ENCODE data around the gene PKN2.

The PKN2 gene

DNA sequence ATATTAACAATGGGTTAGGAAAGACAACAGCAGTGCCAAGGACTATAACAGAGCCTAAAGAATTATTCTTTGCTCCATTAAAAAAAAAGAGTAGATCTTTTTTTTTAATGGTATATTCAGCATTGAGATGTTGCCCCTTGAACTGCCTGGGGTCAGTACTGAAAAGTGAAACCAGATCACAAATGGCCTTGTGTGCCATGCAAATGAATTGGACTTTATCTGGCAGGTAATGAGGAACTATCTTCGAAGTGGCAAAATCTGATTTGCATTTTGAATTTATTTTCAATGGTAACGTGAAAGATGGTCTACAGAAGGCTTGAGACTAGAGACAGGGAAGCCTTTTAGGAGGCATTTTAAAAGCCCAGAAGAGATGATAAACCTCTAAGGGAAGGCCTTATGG, 21.4 kb upstream of the PKN2 start:
- Histone ChIP-seq H3K27ac (no peak overlapping the region), H3K4me3 (no peak overlapping the region), H3K36me3 (ENCODE audit: insufficient read depth, low read length) (no peaks in the 10 kb centered on the region), H3K9me3 (ENCODE audit: low read depth, low read length) (no peaks in the 10 kb centered on the region), H3K9ac (ENCODE audit: insufficient read length) (no peak overlapping the region)
- DNase-seq (ENCODE audit: low read depth, low spot score): no peak
- TF ChIP-seq EZH2 (IDR thresholded peaks at IDR 0.05): no peak
- TF ChIP-seq FOXP2 (optimal IDR thresholded peaks at IDR 0.05; ENCODE audit: control extremely low read depth, extremely low read length, insufficient read depth): no peak
- no peak for TF ChIP-seq POLR2AphosphoS5 (IDR thresholded peaks at IDR 0.05; ENCODE audit: borderline replicate concordance, low read depth, low read length)

DNA sequence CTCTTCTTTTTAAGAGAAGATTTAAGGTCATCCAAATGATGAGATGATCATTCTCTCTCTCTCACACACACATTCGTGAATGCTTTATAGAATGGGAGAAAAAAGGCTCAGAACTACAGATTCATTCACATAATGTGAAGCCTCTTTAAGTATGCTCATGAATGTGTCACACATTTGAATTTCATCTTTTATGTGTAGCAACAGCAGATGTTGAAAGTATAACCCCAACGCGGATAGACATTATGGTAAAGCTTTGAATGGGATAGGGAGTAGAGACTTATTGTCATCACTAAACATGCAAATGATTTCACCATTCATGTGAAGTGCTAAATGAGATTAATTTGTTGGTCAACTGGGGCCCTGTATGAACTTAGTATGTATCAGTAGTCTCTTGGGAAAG, 15.7 kb upstream of the PKN2 start:
- no peak for DNase-seq (ENCODE audit: low read depth, low spot score)
- no peak overlapping the region for H3K27ac ChIP-seq
- no peak for TF ChIP-seq EZH2 (IDR thresholded peaks at IDR 0.05)
- no peak overlapping the region for H3K4me3 ChIP-seq
- H3K36me3 ChIP-seq (ENCODE audit: insufficient read depth, low read length): no peaks in the 10 kb centered on the region
- H3K9ac ChIP-seq (ENCODE audit: insufficient read length): no peak overlapping the region
- H3K9me3 ChIP-seq (ENCODE audit: low read depth, low read length): no peaks in the 10 kb centered on the region

DNA sequence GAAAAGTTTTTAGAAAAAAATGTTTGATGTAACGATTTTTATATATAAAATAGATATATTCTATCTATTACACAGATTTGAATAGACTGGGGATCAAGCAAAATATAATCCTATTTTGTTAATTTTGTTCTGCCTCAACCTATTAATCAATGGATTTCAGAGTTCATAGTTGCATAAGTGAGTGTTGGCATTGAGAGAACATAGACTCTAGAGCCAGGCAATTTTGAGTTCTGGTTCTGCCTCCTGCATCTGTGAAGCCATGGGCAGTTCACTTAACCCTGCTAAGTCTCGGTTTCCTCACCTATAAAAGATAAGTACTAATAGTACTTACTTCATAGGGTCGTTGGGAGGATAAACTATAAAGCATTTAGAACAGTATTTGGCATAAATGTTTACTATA, 13.6 kb upstream of the PKN2 start:
- Histone ChIP-seq H3K27ac (no peak overlapping the region), H3K9me3 (ENCODE audit: low read depth, low read length) (no peaks in the 10 kb centered on the region), H3K4me3 (no peak overlapping the region), H3K36me3 (ENCODE audit: insufficient read depth, low read length) (no peaks in the 10 kb centered on the region), H3K9ac (ENCODE audit: insufficient read length) (no peak overlapping the region)
- DNase-seq (ENCODE audit: low read depth, low spot score): no peak
- no peak for TF ChIP-seq POLR2AphosphoS5 (IDR thresholded peaks at IDR 0.05; ENCODE audit: borderline replicate concordance, low read depth, low read length)
- no peak for TF ChIP-seq EZH2 (IDR thresholded peaks at IDR 0.05)
- TF ChIP-seq FOXP2 (optimal IDR thresholded peaks at IDR 0.05; ENCODE audit: control extremely low read depth, extremely low read length, insufficient read depth): no peak

DNA sequence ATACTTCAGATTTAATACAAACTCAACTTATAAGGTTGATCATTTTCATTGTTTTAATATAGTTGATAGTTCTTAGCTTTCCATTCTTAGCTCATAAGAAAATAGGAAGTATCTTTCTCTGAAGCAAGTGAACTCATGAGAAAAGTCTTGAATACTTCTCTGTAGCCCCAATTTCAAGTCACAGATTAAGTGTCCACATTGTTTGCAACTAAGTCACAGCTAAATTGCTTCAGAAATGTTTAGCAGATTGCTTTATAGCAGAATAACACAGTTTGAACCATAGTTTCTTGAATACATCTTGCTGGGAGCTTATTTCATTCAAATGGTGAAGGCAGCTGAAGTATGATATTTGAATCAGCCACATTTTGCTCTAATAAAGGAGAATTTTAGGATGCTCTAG, 10.6 kb upstream of the PKN2 start:
- no peaks in the 10 kb centered on the region for H3K36me3 ChIP-seq (ENCODE audit: insufficient read depth, low read length)
- no peak for DNase-seq (ENCODE audit: low read depth, low spot score)
- H3K9ac ChIP-seq (ENCODE audit: insufficient read length): no peak overlapping the region
- TF ChIP-seq POLR2AphosphoS5 (IDR thresholded peaks at IDR 0.05; ENCODE audit: borderline replicate concordance, low read depth, low read length): no peak
- no peaks in the 10 kb centered on the region for H3K9me3 ChIP-seq (ENCODE audit: low read depth, low read length)
- no peak overlapping the region for H3K27ac ChIP-seq
- H3K4me3 ChIP-seq: no peak overlapping the region

DNA sequence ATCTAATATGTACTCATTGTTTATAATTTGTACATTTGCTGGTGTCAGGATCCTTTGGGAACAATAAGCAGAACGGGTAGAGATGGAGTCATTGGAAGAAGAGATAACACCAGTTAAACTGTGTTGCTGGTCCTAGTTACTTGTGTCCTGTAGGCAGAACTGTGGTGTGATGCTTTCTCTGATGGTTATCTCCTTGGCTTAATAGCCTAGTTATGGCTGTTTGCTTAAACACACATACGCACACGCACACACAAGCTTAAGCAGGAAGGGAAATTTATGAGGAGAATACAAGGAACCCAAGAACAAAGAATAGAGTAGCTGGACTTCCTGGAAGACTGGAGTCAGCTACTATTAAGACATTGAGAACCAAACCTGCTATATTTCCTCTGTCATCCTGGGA, 5.7 kb upstream of the PKN2 start:
- no peak for DNase-seq (ENCODE audit: low read depth, low spot score)
- H3K36me3 ChIP-seq (ENCODE audit: insufficient read depth, low read length): no peaks in the 10 kb centered on the region
- H3K27ac ChIP-seq: no peak overlapping the region
- no peak overlapping the region for H3K9ac ChIP-seq (ENCODE audit: insufficient read length)
- H3K4me3 ChIP-seq: no peak overlapping the region
- no peak for TF ChIP-seq POLR2AphosphoS5 (IDR thresholded peaks at IDR 0.05; ENCODE audit: borderline replicate concordance, low read depth, low read length)
- TF ChIP-seq FOXP2 (optimal IDR thresholded peaks at IDR 0.05; ENCODE audit: control extremely low read depth, extremely low read length, insufficient read depth): no peak
- no peak for TF ChIP-seq EZH2 (IDR thresholded peaks at IDR 0.05)
- H3K9me3 ChIP-seq (ENCODE audit: low read depth, low read length): no peaks in the 10 kb centered on the region

DNA sequence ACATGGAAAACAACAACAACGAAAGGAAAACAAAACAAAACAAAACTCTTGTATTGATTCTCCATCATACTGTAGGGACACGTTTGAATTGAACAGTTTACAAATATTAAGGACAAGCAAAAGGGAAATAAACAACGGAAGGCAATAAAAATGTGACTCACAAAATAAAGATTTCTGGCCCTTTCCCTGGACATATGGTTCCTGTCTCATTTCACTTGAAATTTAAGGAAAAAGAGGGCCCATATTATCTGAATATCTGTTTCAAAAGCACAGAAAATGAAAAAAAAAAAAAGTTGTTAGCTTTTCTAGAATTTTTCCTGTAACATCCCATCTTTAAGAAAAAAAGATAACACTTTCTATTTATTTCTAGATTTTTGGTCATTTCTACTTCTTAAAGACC, 3.6 kb upstream of the PKN2 start:
- no peaks in the 10 kb centered on the region for H3K9me3 ChIP-seq (ENCODE audit: low read depth, low read length)
- no peak for TF ChIP-seq EZH2 (IDR thresholded peaks at IDR 0.05)
- no peak for TF ChIP-seq POLR2AphosphoS5 (IDR thresholded peaks at IDR 0.05; ENCODE audit: borderline replicate concordance, low read depth, low read length)
- TF ChIP-seq FOXP2 (optimal IDR thresholded peaks at IDR 0.05; ENCODE audit: control extremely low read depth, extremely low read length, insufficient read depth): no peak
- H3K4me3 ChIP-seq: no peak overlapping the region
- no peak for DNase-seq (ENCODE audit: low read depth, low spot score)
- H3K9ac ChIP-seq (ENCODE audit: insufficient read length): no peak overlapping the region
- H3K27ac ChIP-seq: no peak overlapping the region
- H3K36me3 ChIP-seq (ENCODE audit: insufficient read depth, low read length): no peaks in the 10 kb centered on the region

DNA sequence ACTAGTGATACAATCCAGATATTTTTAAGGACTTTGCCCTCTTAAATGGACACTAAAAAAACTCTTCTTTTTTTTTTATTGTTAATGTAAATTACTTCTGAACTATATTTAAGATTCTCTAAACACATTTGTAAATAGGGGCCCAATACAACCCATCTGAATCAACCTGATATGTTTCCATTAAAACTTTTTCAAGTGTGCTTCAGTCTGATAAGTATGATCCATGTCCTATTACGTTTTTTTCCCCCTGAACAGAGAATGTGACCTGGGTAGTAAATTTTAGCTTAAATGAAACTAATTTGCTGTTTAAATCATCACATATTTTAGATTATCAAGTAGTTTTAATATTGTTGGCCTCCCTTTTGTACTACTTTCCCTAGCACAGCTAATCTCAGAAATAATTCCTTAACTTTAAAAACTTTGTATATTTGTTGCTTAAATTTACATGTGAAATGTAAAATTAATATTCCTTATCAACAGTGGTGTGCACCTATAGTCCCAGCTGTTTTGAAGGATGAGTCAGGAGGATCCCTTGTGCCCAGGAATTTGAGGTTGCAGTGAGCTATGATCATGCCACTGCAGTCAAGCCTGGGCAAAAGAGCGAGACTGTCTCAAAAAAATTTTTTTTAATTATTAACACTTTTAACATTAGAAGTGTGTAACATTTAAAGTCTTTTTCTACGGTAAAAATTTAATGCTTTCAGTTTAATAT, 3.0 kb upstream of the PKN2 start:
- no peaks in the 10 kb centered on the region for H3K36me3 ChIP-seq (ENCODE audit: insufficient read depth, low read length)
- TF ChIP-seq FOXP2 (optimal IDR thresholded peaks at IDR 0.05; ENCODE audit: control extremely low read depth, extremely low read length, insufficient read depth): no peak
- TF ChIP-seq EZH2 (IDR thresholded peaks at IDR 0.05): no peak
- H3K4me3 ChIP-seq: no peak overlapping the region
- H3K9me3 ChIP-seq (ENCODE audit: low read depth, low read length): no peaks in the 10 kb centered on the region
- H3K27ac ChIP-seq: no peak overlapping the region
- H3K9ac ChIP-seq (ENCODE audit: insufficient read length): no peak overlapping the region
- DNase-seq (ENCODE audit: low read depth, low spot score): no peak

DNA sequence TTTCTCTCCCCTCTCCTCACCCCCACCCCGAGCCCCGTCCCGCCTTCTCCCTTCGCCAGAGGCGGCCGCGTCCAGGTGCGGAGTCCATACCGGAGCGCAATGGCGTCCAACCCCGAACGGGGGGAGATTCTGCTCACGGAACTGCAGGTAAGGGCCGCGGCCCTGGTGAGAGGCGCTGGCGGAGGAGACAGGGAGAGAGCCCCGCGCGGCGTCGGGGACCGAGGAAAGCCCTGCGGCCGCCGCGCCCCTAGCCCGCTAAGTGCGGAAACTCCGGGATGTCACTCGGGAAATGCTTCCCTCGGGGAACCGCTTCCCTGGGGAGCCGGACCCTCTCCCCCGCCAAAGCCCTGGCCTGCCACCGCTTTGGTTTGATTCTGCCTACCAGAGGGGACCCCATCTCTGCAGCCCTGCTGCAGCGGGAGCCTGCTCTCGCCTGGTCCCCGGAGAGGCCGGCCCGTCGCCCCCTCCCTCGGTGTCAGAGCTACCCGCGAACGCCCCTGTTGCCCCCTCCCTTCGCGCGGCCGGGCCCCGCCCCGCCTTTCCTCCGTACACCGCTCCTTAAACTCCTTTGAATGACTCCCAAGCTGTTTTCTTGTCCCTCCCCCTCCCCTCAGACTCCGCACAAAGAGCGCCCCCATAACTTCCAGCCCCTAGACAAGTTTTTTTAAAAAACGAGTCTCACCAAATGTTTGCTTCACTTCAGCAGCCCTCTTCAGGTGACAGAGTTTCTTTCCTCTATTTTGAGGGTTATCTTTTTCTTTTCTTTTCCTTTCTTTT, 597 bp downstream of the PKN2 start:
- DNase-seq (ENCODE audit: low read depth, low spot score): no peak
- peak overlapping the region; percentile 66 for H3K9ac ChIP-seq (ENCODE audit: insufficient read length)
- H3K9me3 ChIP-seq (ENCODE audit: low read depth, low read length): no peaks in the 10 kb centered on the region
- TF ChIP-seq POLR2AphosphoS5 (IDR thresholded peaks at IDR 0.05; ENCODE audit: borderline replicate concordance, low read depth, low read length) (peak; percentile 37; the same call in 1 of the 2 replicates), EZH2 (IDR thresholded peaks at IDR 0.05) (no peak)
- peak overlapping the region; percentile 93 for H3K27ac ChIP-seq
- H3K4me3 ChIP-seq: peak overlapping the region; percentile 78
- H3K36me3 ChIP-seq (ENCODE audit: insufficient read depth, low read length): peaks cover 7% of the 10 kb centered on the region; the same call in 1 of the 2 replicates

DNA sequence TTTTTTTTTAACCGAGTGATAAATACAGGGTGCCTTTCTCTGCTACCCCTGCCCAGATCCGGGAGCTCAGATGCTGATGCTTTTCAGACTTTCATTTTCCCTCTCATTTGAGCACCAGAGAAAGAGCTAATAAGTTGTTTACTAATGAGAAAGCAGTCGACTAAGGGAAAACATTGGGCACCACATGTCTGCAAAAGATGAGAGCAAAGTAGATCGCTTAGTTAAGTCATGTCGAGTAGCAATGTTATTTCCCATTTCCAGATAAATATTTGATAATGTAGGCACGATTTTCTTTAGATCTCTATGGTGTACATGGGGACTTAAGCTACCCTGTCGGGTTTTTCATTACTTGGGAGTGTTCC, 1.2 kb downstream of the PKN2 start:
- peak overlapping the region; percentile 66 for H3K9ac ChIP-seq (ENCODE audit: insufficient read length)
- peak overlapping the region; percentile 78 for H3K4me3 ChIP-seq
- no peak for DNase-seq (ENCODE audit: low read depth, low spot score)
- no peaks in the 10 kb centered on the region for H3K9me3 ChIP-seq (ENCODE audit: low read depth, low read length)
- TF ChIP-seq EZH2 (IDR thresholded peaks at IDR 0.05): no peak
- TF ChIP-seq POLR2AphosphoS5 (IDR thresholded peaks at IDR 0.05; ENCODE audit: borderline replicate concordance, low read depth, low read length): no peak
- TF ChIP-seq FOXP2 (optimal IDR thresholded peaks at IDR 0.05; ENCODE audit: control extremely low read depth, extremely low read length, insufficient read depth): no peak
- H3K36me3 ChIP-seq (ENCODE audit: insufficient read depth, low read length): peaks cover 7% of the 10 kb centered on the region; the same call in 1 of the 2 replicates
- H3K27ac ChIP-seq: peak overlapping the region; percentile 93; the same call in 1 of the 2 replicates

All from SK-N-MC (cell line).